Stimulated activated CD8-positive, alpha-beta memory T cell treated with anti-CD3 and anti-CD28 coated beads, Interleukin-12 subunit alpha, Interleukin-12 subunit beta, amount 100 ng/mL, for 4 hours (primary cell): ENCODE results near the gene OR14I1.
"Not testable (repeated sequence)": the region's sequence is repeated elsewhere in the genome, so short reads cannot be mapped to it uniquely, and the experiment has no call there.

Experiments used
- DNase-seq: peaks from one replicate; pipeline ENCODE4 v3.0.0-alpha.2; 2020; ENCODE audit warnings: low read depth

The OR14I1 gene

GRCh38 chr1:248686815-248687214 is 15.8 kb downstream of the OR14I1 start:
- DNase-seq = no peak

- DNase-seq = no peak
Measured at GRCh38 chr1:248681651-248682050, 20.9 kb downstream of the OR14I1 start.

GRCh38 chr1:248670003-248670402 is 32.6 kb downstream of the OR14I1 start:
- no peak for DNase-seq

- DNase-seq = not testable (repeated sequence)
Measured at GRCh38 chr1:248663453-248664328, 38.9 kb downstream of the OR14I1 start.

GRCh38 chr1:248656797-248657196 is 45.8 kb downstream of the OR14I1 start:
- DNase-seq = not testable (repeated sequence)

GRCh38 chr1:248655354-248655753 is 47.2 kb downstream of the OR14I1 start, which contains the start of gene OR2T27:
Gene OR2T27 (minus strand): TSS chr1:248655528. CDS start chr1:248650884, 4,644 bp downstream.
- not testable (repeated sequence) for DNase-seq
